MM.1S (cell line): ENCODE measurements around the gene ATCAY.

ENCODE experiments used
- CTCF ChIP-seq: fragments of 300-600 bp; sonication (generic); IDR thresholded peaks from 2 replicates; pipeline ENCODE4 v1.5.1; 2016; ENCODE audit warnings: antibody characterized with exemption, low read length, mixed read lengths
- EZH2 ChIP-seq: fragments of 300-600 bp; sonication (generic); optimal IDR thresholded peaks from 2 replicates; pipeline ENCODE3; 2017; ENCODE audit warnings: low read depth, mild to moderate bottlenecking, antibody characterized with exemption, low read length, mixed read lengths

DNA sequence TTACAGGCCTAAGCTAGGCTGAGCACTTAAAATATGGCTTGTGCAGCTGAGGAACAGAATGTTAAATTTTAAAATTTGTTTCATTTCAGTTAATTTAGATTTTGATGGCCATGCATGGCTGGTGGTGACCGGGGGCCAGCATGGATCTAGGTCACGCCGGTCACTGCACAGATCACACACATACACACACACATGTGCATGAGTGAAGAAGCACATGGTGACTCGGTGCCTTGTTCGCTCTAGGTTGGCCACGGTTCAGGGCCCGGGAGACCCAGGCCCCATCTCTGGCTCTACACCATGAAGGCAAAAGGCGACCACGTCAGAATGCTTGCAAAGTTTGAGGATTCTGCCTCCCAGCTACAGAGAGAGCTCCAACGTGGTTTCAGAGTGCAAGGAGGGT lies 39.7 kb upstream of the ATCAY start:
- TF ChIP-seq CTCF = no peak
- TF ChIP-seq EZH2 = no peak
